Measurements from ENCODE around the gene MAN2A1.

GRCh38 chr5:109836280-109836679 lies 146.6 kb downstream of the MAN2A1 start:
- TF ChIP-seq CTCF (conservative IDR thresholded peaks at IDR 0.05; ENCODE audit: low read depth, low read length) (no peak), EZH2 (IDR thresholded peaks at IDR 0.05; ENCODE audit: borderline replicate concordance, low read depth, low read length, poor library complexity, severe bottlenecking) (no peak)
